Spleen (tissue), 7 donors: ENCODE results near the gene EXD3.

Source experiments
- POLR2A ChIP-seq, 3 donors: fragments of 450-650 bp; IDR thresholded peaks; one replicate each; pipeline ENCODE4 v1.5.1; 2017; ENCODE audit warnings: antibody characterized with exemption in 3 of 3, mild to moderate bottlenecking in 1 of 3
- POLR2AphosphoS5 ChIP-seq, 3 donors: sonication (generic); formaldehyde crosslinking; IDR thresholded peaks; one replicate each; pipeline ENCODE4 v1.5.1; 2017; ENCODE audit warnings: antibody characterized with exemption in 3 of 3
- TF ChIP-seq, protein P1 (sequence below), 11 experiments: fragments of 200-600 bp in 7 of 11; fragments of 450-650 bp in 4 of 11; sonication (generic) in 4 of 11; IDR thresholded peaks in 8 of 11; conservative IDR thresholded peaks in 3 of 11; 1 replicate in 7 of 11; 2 replicates in 4 of 11; pipeline versions ENCODE4 v1.4.0 to v1.8.0; 2016 to 2021; ENCODE audit warnings: antibody characterized with exemption in 11 of 11, inconsistent platforms in 4 of 11, mild to moderate bottlenecking in 1 of 11
- donor health status: DM: no; HTN: no; CAD: no; lungs with moderate emphysema.
- donor health status: DM: no; HTN: no; CAD: no.
- donor health status: DM: no; HTN: no; CAD: no.

- TF ChIP-seq, protein P1, sequence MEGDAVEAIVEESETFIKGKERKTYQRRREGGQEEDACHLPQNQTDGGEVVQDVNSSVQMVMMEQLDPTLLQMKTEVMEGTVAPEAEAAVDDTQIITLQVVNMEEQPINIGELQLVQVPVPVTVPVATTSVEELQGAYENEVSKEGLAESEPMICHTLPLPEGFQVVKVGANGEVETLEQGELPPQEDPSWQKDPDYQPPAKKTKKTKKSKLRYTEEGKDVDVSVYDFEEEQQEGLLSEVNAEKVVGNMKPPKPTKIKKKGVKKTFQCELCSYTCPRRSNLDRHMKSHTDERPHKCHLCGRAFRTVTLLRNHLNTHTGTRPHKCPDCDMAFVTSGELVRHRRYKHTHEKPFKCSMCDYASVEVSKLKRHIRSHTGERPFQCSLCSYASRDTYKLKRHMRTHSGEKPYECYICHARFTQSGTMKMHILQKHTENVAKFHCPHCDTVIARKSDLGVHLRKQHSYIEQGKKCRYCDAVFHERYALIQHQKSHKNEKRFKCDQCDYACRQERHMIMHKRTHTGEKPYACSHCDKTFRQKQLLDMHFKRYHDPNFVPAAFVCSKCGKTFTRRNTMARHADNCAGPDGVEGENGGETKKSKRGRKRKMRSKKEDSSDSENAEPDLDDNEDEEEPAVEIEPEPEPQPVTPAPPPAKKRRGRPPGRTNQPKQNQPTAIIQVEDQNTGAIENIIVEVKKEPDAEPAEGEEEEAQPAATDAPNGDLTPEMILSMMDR (IDR thresholded peaks at IDR 0.05 in 8 of 11, conservative IDR thresholded peaks at IDR 0.05 in 3 of 11), result no peak
- no peak for TF ChIP-seq POLR2A (IDR thresholded peaks at IDR 0.05)
- TF ChIP-seq POLR2AphosphoS5 (IDR thresholded peaks at IDR 0.05), result peak in 1 of 3 donors; percentile 30
Observed at GRCh38 chr9:137370865-137371520, 52.0 kb downstream of the EXD3 start.
